Measurements from ENCODE around the gene PALD1. TPM values are rescaled to one million over a fixed set of nuclear protein-coding genes. Genes with fewer than 3 reads are reported as not detected.

The PALD1 gene
- total RNA-seq, 1 experiment from 2014 or later: 33.1 TPM

GRCh38 chr10:70596860-70597809 lies 118.6 kb downstream of the PALD1 start (continued):
- TF ChIP-seq, protein P1, sequence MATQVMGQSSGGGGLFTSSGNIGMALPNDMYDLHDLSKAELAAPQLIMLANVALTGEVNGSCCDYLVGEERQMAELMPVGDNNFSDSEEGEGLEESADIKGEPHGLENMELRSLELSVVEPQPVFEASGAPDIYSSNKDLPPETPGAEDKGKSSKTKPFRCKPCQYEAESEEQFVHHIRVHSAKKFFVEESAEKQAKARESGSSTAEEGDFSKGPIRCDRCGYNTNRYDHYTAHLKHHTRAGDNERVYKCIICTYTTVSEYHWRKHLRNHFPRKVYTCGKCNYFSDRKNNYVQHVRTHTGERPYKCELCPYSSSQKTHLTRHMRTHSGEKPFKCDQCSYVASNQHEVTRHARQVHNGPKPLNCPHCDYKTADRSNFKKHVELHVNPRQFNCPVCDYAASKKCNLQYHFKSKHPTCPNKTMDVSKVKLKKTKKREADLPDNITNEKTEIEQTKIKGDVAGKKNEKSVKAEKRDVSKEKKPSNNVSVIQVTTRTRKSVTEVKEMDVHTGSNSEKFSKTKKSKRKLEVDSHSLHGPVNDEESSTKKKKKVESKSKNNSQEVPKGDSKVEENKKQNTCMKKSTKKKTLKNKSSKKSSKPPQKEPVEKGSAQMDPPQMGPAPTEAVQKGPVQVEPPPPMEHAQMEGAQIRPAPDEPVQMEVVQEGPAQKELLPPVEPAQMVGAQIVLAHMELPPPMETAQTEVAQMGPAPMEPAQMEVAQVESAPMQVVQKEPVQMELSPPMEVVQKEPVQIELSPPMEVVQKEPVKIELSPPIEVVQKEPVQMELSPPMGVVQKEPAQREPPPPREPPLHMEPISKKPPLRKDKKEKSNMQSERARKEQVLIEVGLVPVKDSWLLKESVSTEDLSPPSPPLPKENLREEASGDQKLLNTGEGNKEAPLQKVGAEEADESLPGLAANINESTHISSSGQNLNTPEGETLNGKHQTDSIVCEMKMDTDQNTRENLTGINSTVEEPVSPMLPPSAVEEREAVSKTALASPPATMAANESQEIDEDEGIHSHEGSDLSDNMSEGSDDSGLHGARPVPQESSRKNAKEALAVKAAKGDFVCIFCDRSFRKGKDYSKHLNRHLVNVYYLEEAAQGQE (IDR thresholded peaks at IDR 0.05; ENCODE audit: low read depth): no peak
- TF ChIP-seq MAX (IDR thresholded peaks at IDR 0.05) (no peak), RAD21 (IDR thresholded peaks at IDR 0.05; ENCODE audit: low read depth) (no peak), ELF1 (IDR thresholded peaks at IDR 0.05; ENCODE audit: borderline replicate concordance, low read depth) (no peak), CBX3 (IDR thresholded peaks at IDR 0.05; ENCODE audit: low read depth) (no peak), POLR2A (IDR thresholded peaks at IDR 0.05; ENCODE audit: borderline replicate concordance, extremely low read depth, insufficient read depth, insufficient read length) (no peak), CTCF (IDR thresholded peaks at IDR 0.05 in 2 of 3, conservative IDR thresholded peaks at IDR 0.05 in 1 of 3; ENCODE audit: borderline replicate concordance in 1 of 3, insufficient read depth in 1 of 3, low read depth in 2 of 3, low read length in 2 of 3) (no peak), POLR2AphosphoS5 (IDR thresholded peaks at IDR 0.05; ENCODE audit: low read depth, low read length) (no peak)

All from HCT116 (cell line).